Neural progenitor cell (in vitro differentiated cells): ENCODE measurements around the gene TMEM164. TPM values are rescaled to one million over a fixed set of nuclear protein-coding genes. Genes with fewer than 3 reads are reported as not detected.

Experiments used
- DNase-seq: peaks from one replicate; pipeline ENCODE4 v3.0.0-alpha.2; 2016; ENCODE audit warnings: low spot score
- H2AFZ ChIP-seq: fragments of 200-600 bp; sonication (generic); replicated peaks from 2 replicates; pipeline ENCODE4 v1.6.1; 2016; ENCODE audit warnings: antibody characterized with exemption
- H3F3A ChIP-seq: fragments of 200-600 bp; sonication (generic); 2 replicates; pipeline ENCODE4 v1.6.1; 2016; ENCODE audit warnings: antibody characterized with exemption, low read depth
- H3K27ac ChIP-seq: fragments of 200-600 bp; sonication (generic); 2 replicates; pipeline ENCODE4 v1.5.1; 2016; ENCODE audit warnings: mild to moderate bottlenecking
- H3K27me3 ChIP-seq: fragments of 200-600 bp; sonication (generic); 2 replicates; pipeline ENCODE4 v1.6.1; 2016; ENCODE audit warnings: mild to moderate bottlenecking, moderate library complexity
- H3K36me3 ChIP-seq: fragments of 200-600 bp; sonication (generic); 2 replicates; pipeline ENCODE4 v1.5.1; 2016
- H3K4me1 ChIP-seq: fragments of 200-600 bp; sonication (generic); 2 replicates; pipeline ENCODE4 v1.6.1; 2016; ENCODE audit warnings: mixed run types
- H3K4me2 ChIP-seq: fragments of 200-600 bp; sonication (generic); 2 replicates; pipeline ENCODE4 v1.6.1; 2016
- H3K4me3 ChIP-seq: fragments of 200-600 bp; sonication (generic); 2 replicates; pipeline ENCODE4 v1.5.1; 2016
- H3K79me2 ChIP-seq: fragments of 200-600 bp; sonication (generic); 2 replicates; pipeline ENCODE4 v1.6.1; 2016; ENCODE audit warnings: low read depth
- H3K9ac ChIP-seq: fragments of 200-600 bp; sonication (generic); 2 replicates; pipeline ENCODE4 v1.6.1; 2016
- H3K9me3 ChIP-seq: fragments of 200-600 bp; sonication (generic); 2 replicates; pipeline ENCODE4 v1.5.1; 2016; ENCODE audit warnings: low read depth
- H4K20me1 ChIP-seq: fragments of 200-600 bp; sonication (generic); 2 replicates; pipeline ENCODE4 v1.6.1; 2016; ENCODE audit warnings: low read depth
- H3K27ac Mint-ChIP-seq: 3 replicates; pipeline ENCODE4 v1.8.0; 2021; ENCODE audit warnings: mixed read lengths
- H3K27me3 Mint-ChIP-seq: 2 replicates; pipeline ENCODE4 v1.8.0; 2022; ENCODE audit warnings: low read depth, mild to moderate bottlenecking, inconsistent platforms, moderate library complexity, mixed read lengths; ENCODE audit not compliant: insufficient read depth
- H3K36me3 Mint-ChIP-seq: 3 replicates; pipeline ENCODE4 v1.8.0; 2021; ENCODE audit warnings: mixed read lengths
- H3K4me1 Mint-ChIP-seq: 3 replicates; pipeline ENCODE4 v1.8.0; 2021; ENCODE audit warnings: mixed read lengths
- H3K4me3 Mint-ChIP-seq: 3 replicates; pipeline ENCODE4 v1.8.0; 2021; ENCODE audit warnings: mild to moderate bottlenecking, moderate library complexity, mixed read lengths
- H3K9me3 Mint-ChIP-seq: 3 replicates; pipeline ENCODE4 v1.8.0; 2020; ENCODE audit warnings: mixed read lengths
- EZH2 ChIP-seq: fragments of 200-600 bp; sonication (generic); IDR thresholded peaks from 2 replicates; pipeline ENCODE4 v1.6.1; 2017; ENCODE audit warnings: antibody characterized with exemption, mild to moderate bottlenecking, moderate library complexity
- EZH2phosphoT487 ChIP-seq: fragments of 200-600 bp; sonication (generic); IDR thresholded peaks from 2 replicates; pipeline ENCODE4 v1.6.1; 2017; ENCODE audit warnings: antibody characterized with exemption
- total RNA-seq: library from RNA; depleted of rRNA; stranded (reverse); fragments of >200 nt; gene quantifications from 2 replicates; pipeline ENCODE4 v1.2.3, GENCODE V29; 2015; ENCODE audit warnings: low replicate concordance
- TF ChIP-seq, protein P1 (sequence below): fragments of 200-600 bp; sonication (generic); IDR thresholded peaks from 2 replicates; pipeline ENCODE4 v1.5.1; 2017; ENCODE audit warnings: antibody characterized with exemption, mild to moderate bottlenecking

The TMEM164 gene
- 15.5 and 23.9 TPM in 2 replicates for total RNA-seq

GRCh38 chrX:110002300-110003166 lies at the start of gene TMEM164:
Gene TMEM164 (plus strand): TSS chrX:110003114. CDS start chrX:110003775, 661 bp downstream.
- peak within 1 kb of the TSS; percentile 90 for H3K27ac Mint-ChIP-seq
- peak within 1 kb of the TSS; percentile 29 for H3K27ac ChIP-seq
- H3K9me3 Mint-ChIP-seq = no peaks in the 10 kb centered on the region
- H3K9me3 ChIP-seq = no peaks in the 10 kb centered on the region
- peaks cover 7% of the 10 kb centered on the region for H3K79me2 ChIP-seq
- peak; percentile 81 for DNase-seq
- no peaks in the 10 kb centered on the region for H3K4me1 ChIP-seq
- peak within 1 kb of the TSS; percentile 72 for H2AFZ ChIP-seq
- H3K4me1 Mint-ChIP-seq = peaks cover 55% of the 10 kb centered on the region
- H3K27me3 ChIP-seq = no peaks in the 10 kb centered on the region
- TF ChIP-seq, protein P1, sequence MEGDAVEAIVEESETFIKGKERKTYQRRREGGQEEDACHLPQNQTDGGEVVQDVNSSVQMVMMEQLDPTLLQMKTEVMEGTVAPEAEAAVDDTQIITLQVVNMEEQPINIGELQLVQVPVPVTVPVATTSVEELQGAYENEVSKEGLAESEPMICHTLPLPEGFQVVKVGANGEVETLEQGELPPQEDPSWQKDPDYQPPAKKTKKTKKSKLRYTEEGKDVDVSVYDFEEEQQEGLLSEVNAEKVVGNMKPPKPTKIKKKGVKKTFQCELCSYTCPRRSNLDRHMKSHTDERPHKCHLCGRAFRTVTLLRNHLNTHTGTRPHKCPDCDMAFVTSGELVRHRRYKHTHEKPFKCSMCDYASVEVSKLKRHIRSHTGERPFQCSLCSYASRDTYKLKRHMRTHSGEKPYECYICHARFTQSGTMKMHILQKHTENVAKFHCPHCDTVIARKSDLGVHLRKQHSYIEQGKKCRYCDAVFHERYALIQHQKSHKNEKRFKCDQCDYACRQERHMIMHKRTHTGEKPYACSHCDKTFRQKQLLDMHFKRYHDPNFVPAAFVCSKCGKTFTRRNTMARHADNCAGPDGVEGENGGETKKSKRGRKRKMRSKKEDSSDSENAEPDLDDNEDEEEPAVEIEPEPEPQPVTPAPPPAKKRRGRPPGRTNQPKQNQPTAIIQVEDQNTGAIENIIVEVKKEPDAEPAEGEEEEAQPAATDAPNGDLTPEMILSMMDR = peak; percentile 7
- no peak for TF ChIP-seq EZH2phosphoT487
- TF ChIP-seq EZH2 = no peak
- H3K36me3 Mint-ChIP-seq = peaks cover 6% of the 10 kb centered on the region
- H3K27me3 Mint-ChIP-seq = peaks cover 7% of the 10 kb centered on the region
- peak within 1 kb of the TSS; percentile 83 for H3K4me2 ChIP-seq
- H3K36me3 ChIP-seq = no peaks in the 10 kb centered on the region
- peaks cover 8% of the 10 kb centered on the region for H4K20me1 ChIP-seq
- peak within 1 kb of the TSS; percentile 63 for H3K4me3 ChIP-seq
- no peaks in the 10 kb centered on the region for H3F3A ChIP-seq
- H3K9ac ChIP-seq = no peak within 1 kb of the TSS
- H3K4me3 Mint-ChIP-seq = peak within 1 kb of the TSS; percentile 95

DNA sequence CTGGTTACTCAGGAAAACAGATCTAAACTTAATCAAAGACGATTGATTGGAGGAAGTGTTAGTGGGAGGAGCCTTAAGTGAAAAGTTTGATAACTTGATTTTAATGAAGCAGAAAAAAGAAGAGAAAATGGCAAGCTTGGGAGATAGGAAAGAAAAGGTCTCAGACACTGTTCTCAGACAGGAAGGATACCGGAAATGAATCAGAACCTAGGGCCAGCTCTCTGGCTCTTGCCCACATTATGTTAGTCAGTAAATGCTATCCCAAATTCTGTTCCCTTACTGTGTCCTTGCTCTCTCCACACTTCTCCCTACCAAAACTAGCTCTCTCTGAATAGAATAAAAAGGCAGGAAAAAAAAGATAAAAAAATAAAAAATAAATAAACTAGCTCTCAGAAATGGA lies 48.6 kb upstream of the TMEM164 start:
- Mint-ChIP-seq H3K9me3 (no peaks in the 10 kb centered on the region), H3K36me3 (no peaks in the 10 kb centered on the region), H3K4me3 (no peak overlapping the region), H3K27me3 (no peaks in the 10 kb centered on the region), H3K4me1 (no peaks in the 10 kb centered on the region), H3K27ac (no peak overlapping the region)
- H3F3A ChIP-seq = no peaks in the 10 kb centered on the region
- no peak overlapping the region for H3K4me2 ChIP-seq
- H4K20me1 ChIP-seq = no peaks in the 10 kb centered on the region
- no peak overlapping the region for H3K27ac ChIP-seq
- TF ChIP-seq, protein P1 = no peak
- TF ChIP-seq EZH2 = no peak
- TF ChIP-seq EZH2phosphoT487 = no peak
- H3K36me3 ChIP-seq = no peaks in the 10 kb centered on the region
- no peak overlapping the region for H3K9ac ChIP-seq
- H3K4me1 ChIP-seq = no peaks in the 10 kb centered on the region
- peak overlapping the region; percentile 57 for H2AFZ ChIP-seq
- H3K9me3 ChIP-seq = no peaks in the 10 kb centered on the region
- DNase-seq = no peak
- H3K4me3 ChIP-seq = no peak overlapping the region
- no peaks in the 10 kb centered on the region for H3K27me3 ChIP-seq
- no peaks in the 10 kb centered on the region for H3K79me2 ChIP-seq

DNA sequence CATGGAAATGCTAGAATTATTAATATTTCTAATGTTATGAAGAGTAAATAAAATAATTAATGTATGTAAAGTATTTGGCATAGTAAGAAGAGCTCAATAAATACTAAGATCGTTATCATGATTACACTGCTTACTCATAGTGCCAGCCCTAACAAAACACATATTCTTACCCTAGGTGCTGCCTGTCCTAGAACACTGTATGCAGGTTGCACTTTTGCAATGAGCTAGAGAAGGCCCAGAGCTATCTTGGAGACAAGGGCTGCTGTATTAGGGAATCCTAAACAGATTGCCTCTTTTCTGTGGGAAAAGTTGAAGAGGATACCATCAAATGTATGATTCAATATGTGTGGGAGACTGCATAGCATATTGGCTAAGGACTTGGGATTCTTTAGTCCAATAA lies 48.0 kb upstream of the TMEM164 start:
- Histone ChIP-seq H3F3A (no peaks in the 10 kb centered on the region), H3K27me3 (no peaks in the 10 kb centered on the region), H3K4me1 (no peaks in the 10 kb centered on the region), H3K4me2 (no peak overlapping the region), H3K36me3 (no peaks in the 10 kb centered on the region), H3K9me3 (no peaks in the 10 kb centered on the region), H3K27ac (no peak overlapping the region), H3K79me2 (no peaks in the 10 kb centered on the region), H3K9ac (no peak overlapping the region), H4K20me1 (no peaks in the 10 kb centered on the region), H2AFZ (no peak overlapping the region), H3K4me3 (no peak overlapping the region)
- H3K27me3 Mint-ChIP-seq = no peaks in the 10 kb centered on the region
- no peak overlapping the region for H3K4me3 Mint-ChIP-seq
- DNase-seq = no peak
- no peaks in the 10 kb centered on the region for H3K36me3 Mint-ChIP-seq
- H3K9me3 Mint-ChIP-seq = no peaks in the 10 kb centered on the region
- H3K27ac Mint-ChIP-seq = no peak overlapping the region
- no peak for TF ChIP-seq EZH2
- no peak for TF ChIP-seq EZH2phosphoT487
- TF ChIP-seq, protein P1 = no peak
- no peaks in the 10 kb centered on the region for H3K4me1 Mint-ChIP-seq
